HG02588 (cell line): ENCODE results near the gene GET4.
"Not testable (repeated sequence)": the region's sequence is repeated elsewhere in the genome, so short reads cannot be mapped to it uniquely, and the experiment has no call there.

Experiments
- ATAC-seq: cut with Tn5 transposase; IDR thresholded peaks from one replicate; pipeline ENCODE4 v1.9.1; 2021; ENCODE audit warnings: mild to moderate bottlenecking, moderate library complexity; ENCODE audit not compliant: unreplicated experiment

The GET4 gene

GRCh38 chr7:943793-944192 is 67.4 kb downstream of the GET4 start:
- not testable (repeated sequence) for ATAC-seq

GRCh38 chr7:944744-945143 is 68.4 kb downstream of the GET4 start:
- ATAC-seq = no peak

- ATAC-seq = no peak
Observed at GRCh38 chr7:945147-945555, 68.8 kb downstream of the GET4 start.

- no peak for ATAC-seq
Observed at GRCh38 chr7:945556-946255, 69.4 kb downstream of the GET4 start.
